ENCODE results near the gene DENND6B.
A peak's percentile ranks its signal among the peaks of the same experiment; 100 is the strongest.
"Not testable (repeated sequence)": the region's sequence is repeated elsewhere in the genome, so short reads cannot be mapped to it uniquely, and the experiment has no call there.

Gene DENND6B

DNA sequence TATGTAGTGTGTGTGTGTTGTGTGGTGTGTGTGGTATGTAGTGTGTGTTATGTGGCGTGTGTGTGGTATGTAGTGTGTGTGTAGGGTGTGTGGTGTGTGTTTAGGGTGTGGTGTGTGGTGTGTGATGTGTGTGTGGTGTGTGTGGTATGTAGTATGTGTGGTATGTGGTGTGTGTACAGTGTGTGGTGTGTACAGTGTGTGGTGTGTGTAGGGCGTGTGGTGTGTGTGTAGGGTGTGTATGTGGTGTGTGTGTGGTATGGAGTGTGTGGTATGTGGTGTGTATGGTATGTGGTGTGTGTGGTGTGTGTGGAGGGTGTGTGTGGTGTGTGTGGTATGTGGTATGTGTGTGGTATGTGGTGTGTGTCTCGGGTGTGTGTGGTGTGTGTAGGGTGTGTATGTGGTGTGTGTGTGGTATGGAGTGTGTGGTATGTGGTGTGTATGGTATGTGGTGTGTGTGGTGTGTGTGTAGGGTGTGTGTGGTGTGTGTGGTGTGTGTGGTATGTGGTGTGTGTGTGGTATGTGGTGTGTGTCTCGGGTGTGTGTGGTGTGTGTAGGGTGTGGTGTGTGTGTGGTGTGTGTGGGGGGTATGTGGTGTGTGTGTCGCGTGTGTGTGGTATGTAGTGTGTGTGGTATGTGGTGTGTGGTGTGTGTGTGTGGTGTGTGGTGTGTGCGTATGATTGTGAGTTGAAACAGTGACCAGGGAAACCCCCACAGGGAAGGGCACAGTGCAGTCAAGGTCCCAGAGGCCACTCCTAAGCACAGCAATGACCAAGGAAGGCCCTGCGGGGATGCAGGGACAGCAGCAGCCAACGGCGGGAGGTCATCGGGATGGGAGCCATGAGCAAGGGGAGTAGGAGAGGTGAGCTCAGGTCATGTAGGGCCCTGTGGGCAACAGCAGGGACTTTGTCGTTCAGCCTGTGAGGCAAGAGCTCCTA lies 13.4 kb upstream of the DENND6B start:
- no peak for DNase-seq (ENCODE audit: low spot score)
- CTCF ChIA-PET, result interaction anchor here (1.7 kb wide), 1 partner anchor 38 kb away, joined by 6 read pairs; no protein-coding TSS in a partner anchor
- TF ChIP-seq, protein P1, sequence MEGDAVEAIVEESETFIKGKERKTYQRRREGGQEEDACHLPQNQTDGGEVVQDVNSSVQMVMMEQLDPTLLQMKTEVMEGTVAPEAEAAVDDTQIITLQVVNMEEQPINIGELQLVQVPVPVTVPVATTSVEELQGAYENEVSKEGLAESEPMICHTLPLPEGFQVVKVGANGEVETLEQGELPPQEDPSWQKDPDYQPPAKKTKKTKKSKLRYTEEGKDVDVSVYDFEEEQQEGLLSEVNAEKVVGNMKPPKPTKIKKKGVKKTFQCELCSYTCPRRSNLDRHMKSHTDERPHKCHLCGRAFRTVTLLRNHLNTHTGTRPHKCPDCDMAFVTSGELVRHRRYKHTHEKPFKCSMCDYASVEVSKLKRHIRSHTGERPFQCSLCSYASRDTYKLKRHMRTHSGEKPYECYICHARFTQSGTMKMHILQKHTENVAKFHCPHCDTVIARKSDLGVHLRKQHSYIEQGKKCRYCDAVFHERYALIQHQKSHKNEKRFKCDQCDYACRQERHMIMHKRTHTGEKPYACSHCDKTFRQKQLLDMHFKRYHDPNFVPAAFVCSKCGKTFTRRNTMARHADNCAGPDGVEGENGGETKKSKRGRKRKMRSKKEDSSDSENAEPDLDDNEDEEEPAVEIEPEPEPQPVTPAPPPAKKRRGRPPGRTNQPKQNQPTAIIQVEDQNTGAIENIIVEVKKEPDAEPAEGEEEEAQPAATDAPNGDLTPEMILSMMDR (conservative IDR thresholded peaks at IDR 0.05; ENCODE audit: low read depth), result no peak
- POLR2A ChIA-PET (ENCODE audit: low non-redundant PET), result no interaction called here
- H3K27ac ChIP-seq, result peak overlapping the region; percentile 92

DNA sequence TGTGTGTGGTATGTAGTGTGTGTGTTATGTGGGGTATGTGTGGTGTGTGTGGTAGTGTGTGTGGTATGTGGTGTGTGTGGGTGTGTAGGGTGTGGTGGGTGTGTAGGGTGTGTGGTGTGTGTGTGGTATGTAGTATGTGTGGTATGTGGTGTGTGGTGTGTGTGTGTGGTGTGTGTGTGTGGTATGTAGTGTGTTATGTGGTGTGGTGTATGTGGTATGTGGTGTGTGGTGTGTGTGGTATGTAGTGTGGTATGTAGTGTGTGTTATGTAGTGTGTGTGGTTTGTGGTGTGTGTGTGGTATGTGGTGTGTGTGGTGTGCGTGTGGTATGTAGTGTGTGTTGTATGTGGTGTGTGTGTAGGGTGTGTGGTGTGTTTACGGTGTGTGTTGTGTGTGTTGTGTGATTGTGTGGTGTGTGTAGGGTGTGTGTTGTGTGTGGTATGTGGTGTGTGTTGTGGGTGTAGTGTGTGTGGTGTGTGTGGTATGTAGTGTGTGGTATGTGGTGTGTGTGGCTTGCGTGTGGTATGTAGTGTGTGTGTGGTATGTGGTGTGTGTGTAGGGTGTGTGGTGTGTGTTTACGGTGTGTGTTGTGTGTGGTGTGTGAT lies 12.1 kb upstream of the DENND6B start:
- TF ChIP-seq, protein P1 (conservative IDR thresholded peaks at IDR 0.05; ENCODE audit: low read depth), result no peak
- POLR2A ChIA-PET (ENCODE audit: low non-redundant PET), result no interaction called here
- DNase-seq (ENCODE audit: low spot score), result no peak
- no peak overlapping the region for H3K27ac ChIP-seq
- CTCF ChIA-PET, result no interaction called here

DNA sequence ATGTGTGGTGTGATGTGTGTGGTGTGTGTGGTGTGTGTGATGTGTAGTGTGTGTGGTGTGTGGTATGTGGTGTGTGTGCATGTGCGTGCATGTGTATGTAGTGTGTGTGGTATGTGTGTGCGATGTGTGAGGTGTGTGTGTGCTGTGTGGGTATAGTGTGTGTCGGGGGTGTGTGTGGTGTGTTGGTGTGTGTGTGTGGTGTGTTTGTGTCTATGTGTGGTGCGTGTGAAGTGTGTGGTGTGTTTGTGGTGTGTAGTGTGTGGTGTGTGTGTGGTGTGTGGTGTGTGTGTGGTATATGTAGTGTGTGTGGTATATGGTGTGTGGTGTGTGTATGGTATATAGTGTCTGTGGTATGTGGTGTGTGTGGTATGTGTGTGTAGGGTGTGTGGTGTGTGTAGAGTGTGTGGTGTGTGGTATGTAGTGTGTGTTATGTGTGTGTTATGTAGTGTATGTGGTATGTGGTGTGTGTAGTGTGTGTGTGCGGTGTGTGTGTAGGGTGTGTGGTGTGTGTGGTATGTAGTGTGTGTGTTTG lies 11.3 kb upstream of the DENND6B start:
- no peak for DNase-seq (ENCODE audit: low spot score)
- H3K27ac ChIP-seq, result peak overlapping the region; percentile 22; the same call in 1 of the 2 replicates
- TF ChIP-seq, protein P1 (conservative IDR thresholded peaks at IDR 0.05; ENCODE audit: low read depth), result no peak
- ChIA-PET POLR2A (ENCODE audit: low non-redundant PET) (no interaction called here), CTCF (no interaction called here)

DNA sequence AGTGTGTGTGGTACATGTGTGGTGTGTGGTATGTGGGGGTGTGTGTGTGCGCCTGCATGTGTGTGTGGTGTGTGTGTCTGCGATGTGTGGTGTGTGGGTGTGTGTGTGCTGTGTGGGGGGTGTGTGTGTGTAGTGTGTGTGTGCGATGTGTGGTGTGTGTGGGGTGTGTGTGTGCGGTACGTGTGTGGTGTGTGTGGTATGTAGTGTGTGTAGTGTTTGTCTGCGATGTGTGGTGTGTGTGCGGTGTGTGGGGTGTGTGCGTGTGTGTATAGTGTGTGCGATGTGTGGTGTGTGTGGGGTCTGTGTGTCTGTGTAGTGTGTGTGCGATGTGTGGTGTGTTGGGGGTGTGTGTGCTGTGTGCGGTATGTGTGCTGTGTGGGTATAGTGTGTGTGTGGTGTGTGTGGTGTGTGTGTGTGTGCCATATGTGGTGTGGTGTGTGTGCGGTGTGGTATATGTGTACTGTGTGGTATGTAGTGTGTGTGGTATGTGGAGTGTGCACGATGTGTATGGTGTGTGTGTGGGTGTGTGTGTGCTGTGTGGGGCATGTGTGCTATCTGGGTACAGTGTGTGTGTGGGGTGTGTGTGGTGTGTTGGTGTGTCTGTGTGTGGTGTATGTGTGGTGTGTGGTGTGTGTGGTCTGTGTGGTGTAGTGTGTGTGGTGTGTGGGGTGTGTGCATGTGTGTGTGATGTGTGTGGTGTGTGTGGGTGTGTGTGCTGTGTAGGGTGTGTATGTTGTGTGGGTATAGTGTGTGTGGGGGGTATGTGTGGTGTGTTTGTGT lies 10.6 kb upstream of the DENND6B start:
- TF ChIP-seq, protein P1 (conservative IDR thresholded peaks at IDR 0.05; ENCODE audit: low read depth), result no peak
- CTCF ChIA-PET, result no interaction called here
- DNase-seq (ENCODE audit: low spot score), result no peak
- peak overlapping the region; percentile 22; the same call in 1 of the 2 replicates for H3K27ac ChIP-seq
- POLR2A ChIA-PET (ENCODE audit: low non-redundant PET), result no interaction called here

DNA sequence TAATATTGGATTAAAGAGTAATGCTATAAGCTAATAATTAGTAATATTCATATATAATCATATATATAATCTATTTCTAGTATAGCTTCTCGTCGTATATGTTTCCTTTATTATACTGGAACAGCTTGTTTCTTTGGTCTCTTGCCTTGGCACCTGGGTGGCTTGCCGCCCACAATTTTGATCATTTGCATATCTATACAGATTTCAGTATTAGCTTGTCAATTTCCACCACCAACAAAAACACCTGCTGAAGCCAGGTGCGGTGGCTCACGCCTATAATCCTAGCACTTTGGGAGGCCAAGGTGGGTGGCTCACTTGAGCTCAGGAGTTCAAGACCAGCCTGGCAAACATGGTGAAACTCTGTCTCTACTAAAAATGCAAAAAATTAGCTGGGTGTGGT lies 7.6 kb upstream of the DENND6B start:
- DNase-seq (ENCODE audit: low spot score); POLR2A ChIA-PET (ENCODE audit: low non-redundant PET); H3K27ac ChIP-seq; CTCF ChIA-PET: not testable (repeated sequence)

DNA sequence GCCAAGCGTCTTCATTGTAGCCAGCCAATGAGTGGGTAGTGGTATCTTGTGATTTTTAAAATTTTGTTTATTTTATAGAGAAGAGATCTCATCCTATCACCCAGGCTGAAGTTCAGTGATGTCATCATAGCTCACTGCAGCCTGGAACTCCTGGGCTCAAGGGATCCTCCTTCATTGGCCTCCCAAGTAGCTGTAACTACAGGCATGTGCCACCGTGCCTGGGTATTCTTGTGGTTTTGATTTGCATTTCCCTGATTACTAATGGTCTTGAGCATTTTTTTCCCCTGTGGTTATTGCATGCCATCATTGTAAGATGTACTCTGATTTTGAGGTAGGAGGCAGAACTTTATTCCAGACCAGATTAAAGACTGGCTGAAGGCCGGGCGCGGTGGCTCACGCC lies 2.4 kb upstream of the DENND6B start:
- no peak for DNase-seq (ENCODE audit: low spot score)
- ChIA-PET CTCF (interaction anchor here (0.8 kb wide), 1 partner anchor 77 kb away, joined by 3 read pairs; no protein-coding TSS in a partner anchor), POLR2A (ENCODE audit: low non-redundant PET) (no interaction called here)
- TF ChIP-seq, protein P1 (conservative IDR thresholded peaks at IDR 0.05; ENCODE audit: low read depth), result no peak
- H3K27ac ChIP-seq, result no peak overlapping the region

All from RWPE1 (cell line).